ENCODE measurements around the gene IL16.

DNA sequence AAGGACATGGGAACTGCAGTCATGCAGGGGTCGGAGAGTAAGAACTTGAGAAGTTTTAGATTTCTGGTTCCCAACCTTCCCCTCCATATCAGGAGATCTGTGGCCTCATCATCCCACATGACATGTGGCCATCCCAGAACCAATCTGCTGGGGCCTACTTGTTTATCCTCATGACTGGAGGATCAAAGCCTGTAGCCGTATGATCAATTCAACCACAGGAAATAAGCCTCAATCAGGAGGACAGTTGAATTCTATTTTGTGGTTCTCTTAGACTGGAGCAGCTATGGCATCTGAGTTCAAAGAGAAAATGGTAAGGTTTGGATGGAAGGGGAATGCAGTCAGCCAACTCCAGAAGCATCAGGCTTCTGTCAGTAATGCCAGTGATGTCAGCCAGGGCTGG lies 57.2 kb downstream of the IL16 start:
- TF ChIP-seq, protein P1, sequence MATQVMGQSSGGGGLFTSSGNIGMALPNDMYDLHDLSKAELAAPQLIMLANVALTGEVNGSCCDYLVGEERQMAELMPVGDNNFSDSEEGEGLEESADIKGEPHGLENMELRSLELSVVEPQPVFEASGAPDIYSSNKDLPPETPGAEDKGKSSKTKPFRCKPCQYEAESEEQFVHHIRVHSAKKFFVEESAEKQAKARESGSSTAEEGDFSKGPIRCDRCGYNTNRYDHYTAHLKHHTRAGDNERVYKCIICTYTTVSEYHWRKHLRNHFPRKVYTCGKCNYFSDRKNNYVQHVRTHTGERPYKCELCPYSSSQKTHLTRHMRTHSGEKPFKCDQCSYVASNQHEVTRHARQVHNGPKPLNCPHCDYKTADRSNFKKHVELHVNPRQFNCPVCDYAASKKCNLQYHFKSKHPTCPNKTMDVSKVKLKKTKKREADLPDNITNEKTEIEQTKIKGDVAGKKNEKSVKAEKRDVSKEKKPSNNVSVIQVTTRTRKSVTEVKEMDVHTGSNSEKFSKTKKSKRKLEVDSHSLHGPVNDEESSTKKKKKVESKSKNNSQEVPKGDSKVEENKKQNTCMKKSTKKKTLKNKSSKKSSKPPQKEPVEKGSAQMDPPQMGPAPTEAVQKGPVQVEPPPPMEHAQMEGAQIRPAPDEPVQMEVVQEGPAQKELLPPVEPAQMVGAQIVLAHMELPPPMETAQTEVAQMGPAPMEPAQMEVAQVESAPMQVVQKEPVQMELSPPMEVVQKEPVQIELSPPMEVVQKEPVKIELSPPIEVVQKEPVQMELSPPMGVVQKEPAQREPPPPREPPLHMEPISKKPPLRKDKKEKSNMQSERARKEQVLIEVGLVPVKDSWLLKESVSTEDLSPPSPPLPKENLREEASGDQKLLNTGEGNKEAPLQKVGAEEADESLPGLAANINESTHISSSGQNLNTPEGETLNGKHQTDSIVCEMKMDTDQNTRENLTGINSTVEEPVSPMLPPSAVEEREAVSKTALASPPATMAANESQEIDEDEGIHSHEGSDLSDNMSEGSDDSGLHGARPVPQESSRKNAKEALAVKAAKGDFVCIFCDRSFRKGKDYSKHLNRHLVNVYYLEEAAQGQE (IDR thresholded peaks at IDR 0.05) = no peak
- TF ChIP-seq, protein P2, sequence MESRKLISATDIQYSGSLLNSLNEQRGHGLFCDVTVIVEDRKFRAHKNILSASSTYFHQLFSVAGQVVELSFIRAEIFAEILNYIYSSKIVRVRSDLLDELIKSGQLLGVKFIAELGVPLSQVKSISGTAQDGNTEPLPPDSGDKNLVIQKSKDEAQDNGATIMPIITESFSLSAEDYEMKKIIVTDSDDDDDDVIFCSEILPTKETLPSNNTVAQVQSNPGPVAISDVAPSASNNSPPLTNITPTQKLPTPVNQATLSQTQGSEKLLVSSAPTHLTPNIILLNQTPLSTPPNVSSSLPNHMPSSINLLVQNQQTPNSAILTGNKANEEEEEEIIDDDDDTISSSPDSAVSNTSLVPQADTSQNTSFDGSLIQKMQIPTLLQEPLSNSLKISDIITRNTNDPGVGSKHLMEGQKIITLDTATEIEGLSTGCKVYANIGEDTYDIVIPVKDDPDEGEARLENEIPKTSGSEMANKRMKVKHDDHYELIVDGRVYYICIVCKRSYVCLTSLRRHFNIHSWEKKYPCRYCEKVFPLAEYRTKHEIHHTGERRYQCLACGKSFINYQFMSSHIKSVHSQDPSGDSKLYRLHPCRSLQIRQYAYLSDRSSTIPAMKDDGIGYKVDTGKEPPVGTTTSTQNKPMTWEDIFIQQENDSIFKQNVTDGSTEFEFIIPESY (IDR thresholded peaks at IDR 0.05) = no peak
- TF ChIP-seq MAX (IDR thresholded peaks at IDR 0.05) (no peak), EGR1 (IDR thresholded peaks at IDR 0.05; ENCODE audit: low read depth in 2 of 2) (no peak), GABPA (IDR thresholded peaks at IDR 0.05 in 1 of 2, conservative IDR thresholded peaks at IDR 0.05 in 1 of 2) (no peak), RAD21 (IDR thresholded peaks at IDR 0.05) (no peak)
- TF ChIP-seq, protein P3, sequence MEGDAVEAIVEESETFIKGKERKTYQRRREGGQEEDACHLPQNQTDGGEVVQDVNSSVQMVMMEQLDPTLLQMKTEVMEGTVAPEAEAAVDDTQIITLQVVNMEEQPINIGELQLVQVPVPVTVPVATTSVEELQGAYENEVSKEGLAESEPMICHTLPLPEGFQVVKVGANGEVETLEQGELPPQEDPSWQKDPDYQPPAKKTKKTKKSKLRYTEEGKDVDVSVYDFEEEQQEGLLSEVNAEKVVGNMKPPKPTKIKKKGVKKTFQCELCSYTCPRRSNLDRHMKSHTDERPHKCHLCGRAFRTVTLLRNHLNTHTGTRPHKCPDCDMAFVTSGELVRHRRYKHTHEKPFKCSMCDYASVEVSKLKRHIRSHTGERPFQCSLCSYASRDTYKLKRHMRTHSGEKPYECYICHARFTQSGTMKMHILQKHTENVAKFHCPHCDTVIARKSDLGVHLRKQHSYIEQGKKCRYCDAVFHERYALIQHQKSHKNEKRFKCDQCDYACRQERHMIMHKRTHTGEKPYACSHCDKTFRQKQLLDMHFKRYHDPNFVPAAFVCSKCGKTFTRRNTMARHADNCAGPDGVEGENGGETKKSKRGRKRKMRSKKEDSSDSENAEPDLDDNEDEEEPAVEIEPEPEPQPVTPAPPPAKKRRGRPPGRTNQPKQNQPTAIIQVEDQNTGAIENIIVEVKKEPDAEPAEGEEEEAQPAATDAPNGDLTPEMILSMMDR (IDR thresholded peaks at IDR 0.05; ENCODE audit: low read depth, low read length, missing input control) = no peak

Data from liver (tissue), 3 donors.